HG03108 (cell line): ENCODE results near the gene ATG10.
"Not testable (repeated sequence)": the region's sequence is repeated elsewhere in the genome, so short reads cannot be mapped to it uniquely, and the experiment has no call there.

ENCODE experiments used
- ATAC-seq: cut with Tn5 transposase; IDR thresholded peaks from one replicate; pipeline ENCODE4 v1.9.1; 2021; ENCODE audit warnings: moderate library complexity; ENCODE audit not compliant: unreplicated experiment

Gene ATG10

DNA sequence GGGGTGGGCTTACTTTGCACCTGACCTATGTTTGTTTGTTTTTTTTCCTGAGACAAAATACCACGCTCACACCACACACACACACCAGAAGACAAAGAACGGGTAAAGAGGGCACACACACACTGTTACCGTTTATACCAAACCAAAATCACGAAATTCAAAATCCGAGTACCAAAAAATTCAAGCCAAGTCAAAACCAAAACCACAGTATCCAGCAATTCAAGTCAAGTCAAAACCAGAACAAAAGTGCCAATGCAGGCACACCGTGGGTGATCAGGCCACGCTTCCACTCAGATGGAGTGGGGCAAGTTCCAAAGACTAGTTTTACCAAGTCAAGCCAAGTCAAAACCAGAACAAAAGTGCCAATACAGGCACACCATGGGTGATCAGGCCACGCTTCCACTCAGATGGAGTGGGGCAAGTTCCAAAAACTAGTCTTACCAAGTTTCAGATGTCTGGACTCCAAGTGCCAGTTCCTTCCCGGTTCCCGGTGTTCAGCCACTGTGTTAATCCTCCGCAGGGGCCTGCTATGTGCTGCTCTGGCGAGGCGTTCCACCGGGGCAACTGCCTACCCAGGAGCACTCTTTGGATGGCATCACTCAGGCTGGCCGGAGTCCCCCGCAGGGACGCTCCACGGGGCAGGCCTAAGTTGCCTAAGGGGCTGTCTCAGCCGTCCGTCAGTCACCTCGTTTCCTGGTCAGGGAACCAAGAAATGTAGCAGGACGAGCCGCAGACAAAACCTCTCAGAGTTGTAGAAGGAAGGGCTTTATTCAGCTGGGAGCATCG, 300.9 kb downstream of the ATG10 start:
- not testable (repeated sequence) for ATAC-seq

DNA sequence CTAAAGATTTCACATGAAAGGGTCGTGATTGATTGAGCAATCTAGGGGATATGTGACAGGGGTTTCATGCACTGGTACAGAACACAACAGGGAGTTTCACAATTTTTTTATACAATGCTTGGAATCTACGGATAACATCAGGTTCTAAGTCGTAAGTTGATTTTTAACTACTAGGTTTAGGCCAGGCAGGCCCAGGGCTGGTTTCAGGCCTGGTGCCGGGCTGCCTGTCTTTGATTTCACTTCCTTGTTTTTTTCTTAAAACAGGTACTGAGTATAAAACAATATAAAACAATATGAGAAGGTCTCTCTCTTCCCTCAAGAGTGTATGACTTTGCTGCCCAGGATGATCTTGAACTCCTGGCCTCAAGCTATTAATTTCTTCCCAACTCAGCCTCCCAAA, 301.6 kb downstream of the ATG10 start:
- not testable (repeated sequence) for ATAC-seq

DNA sequence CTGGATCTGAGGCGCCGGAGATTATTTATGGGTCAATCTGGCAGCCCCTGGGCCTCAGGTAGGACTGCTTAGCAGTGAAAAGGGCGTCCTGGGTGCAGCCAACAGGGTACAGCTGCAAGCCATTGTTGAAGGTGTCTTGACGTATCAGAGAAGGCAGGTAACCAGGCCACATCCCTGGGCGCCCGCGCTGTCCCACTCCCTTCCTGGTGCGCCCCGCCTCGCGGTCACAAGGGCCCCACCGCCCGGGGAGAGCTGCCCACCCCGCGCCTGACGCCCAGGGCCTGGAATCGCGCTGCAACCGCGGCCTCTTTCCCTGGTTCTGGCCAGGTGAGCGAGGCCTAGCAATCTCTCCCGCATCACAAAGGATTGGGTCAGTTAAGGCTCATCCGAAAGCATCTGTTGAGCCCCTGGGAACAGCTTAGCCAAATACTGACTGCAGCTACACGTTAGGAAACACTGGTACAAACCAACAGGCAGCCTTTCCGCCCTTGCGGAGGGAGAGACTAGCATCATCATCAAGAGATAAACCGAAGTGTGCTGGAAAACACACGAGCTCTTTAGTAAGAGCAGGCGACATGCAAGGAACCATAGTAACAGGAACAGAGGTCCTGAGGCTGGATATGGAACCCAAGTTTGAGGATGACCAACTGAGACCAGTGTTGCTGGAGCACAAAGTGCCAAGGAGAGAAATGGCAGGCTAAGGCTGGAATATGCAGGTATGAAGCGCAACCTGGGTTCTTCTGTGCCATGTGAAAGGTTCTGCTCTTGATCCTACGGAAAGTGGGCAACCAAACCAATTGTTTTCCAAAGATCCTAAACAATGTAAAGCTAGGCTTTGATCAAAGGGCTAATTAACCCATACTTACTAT, 302.8 kb downstream of the ATG10 start:
- ATAC-seq, result no peak

DNA sequence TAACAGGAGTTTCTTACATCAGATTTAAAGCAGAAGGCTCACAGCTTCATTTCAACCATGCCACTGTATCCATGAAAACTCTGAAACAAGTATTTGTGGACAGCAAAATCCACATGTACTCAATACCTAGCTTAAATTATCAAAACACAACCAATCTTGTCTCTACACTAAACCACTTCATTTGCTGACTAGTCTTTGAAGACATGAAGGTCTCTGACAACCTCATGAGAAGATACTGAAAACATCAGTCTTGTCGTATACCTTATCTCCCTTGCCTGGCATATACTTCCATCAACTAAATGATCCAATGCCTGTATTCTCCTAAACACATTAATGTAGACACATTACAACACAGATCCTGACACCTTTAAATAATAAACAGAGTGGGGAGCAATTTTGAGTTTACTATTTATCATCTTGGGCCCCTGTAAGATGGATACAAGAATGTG, 303.4 kb downstream of the ATG10 start:
- no peak for ATAC-seq

DNA sequence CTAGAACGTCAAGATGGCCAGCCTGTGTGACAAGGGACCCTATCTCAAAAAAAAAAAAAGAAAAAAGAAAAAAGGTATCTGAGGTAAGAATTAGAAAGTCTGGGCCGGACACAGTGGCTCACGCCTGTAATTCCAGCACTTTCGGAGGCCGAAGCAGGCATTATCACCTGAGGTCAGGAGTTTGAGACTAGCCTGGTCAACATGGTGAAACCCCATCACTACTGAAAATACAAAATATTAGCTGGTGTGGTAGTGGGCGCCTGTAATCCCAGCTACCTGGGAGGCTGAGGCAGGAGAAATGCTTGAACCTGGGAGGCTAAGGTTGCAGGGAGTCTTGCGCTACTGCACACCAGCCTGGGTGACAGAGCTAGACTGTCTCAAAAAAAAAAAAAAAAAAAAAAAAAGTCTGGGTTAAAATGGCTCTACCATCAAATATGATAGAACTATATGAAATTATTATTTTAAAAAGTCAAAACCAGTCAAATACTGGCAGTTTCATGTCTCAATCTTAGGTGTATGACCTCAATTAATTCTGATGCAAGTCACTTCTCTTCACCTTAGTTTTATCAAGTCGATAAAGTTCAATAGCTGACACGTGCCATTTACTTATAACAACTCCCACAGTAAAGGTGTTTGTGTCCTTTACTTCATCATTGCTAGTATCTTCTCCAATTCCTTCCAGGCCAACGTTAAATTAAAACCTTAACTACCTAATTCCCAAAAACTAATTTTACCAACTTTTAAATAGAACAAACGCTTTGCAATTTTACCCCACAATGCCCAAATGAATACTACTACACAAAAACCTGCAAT, 305.2 kb downstream of the ATG10 start:
- no peak for ATAC-seq

DNA sequence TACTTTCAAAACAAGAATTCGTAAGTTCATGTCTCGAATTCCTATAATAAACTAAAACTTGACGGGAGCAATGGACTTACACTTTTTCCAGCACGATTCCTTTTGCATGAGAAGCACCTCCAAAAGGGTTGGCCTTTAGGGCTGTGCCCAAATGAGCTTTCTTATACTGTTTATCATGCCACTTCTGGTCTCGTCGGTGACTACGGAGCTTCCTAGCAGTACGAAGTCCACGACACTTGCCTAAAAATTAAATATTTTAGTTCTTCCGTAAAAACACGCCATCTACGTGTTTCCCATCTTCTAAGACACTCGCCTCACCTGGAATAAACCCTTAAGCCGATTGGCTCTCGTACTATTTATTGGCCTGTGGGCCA, 305.8 kb downstream of the ATG10 start:
- no peak for ATAC-seq

DNA sequence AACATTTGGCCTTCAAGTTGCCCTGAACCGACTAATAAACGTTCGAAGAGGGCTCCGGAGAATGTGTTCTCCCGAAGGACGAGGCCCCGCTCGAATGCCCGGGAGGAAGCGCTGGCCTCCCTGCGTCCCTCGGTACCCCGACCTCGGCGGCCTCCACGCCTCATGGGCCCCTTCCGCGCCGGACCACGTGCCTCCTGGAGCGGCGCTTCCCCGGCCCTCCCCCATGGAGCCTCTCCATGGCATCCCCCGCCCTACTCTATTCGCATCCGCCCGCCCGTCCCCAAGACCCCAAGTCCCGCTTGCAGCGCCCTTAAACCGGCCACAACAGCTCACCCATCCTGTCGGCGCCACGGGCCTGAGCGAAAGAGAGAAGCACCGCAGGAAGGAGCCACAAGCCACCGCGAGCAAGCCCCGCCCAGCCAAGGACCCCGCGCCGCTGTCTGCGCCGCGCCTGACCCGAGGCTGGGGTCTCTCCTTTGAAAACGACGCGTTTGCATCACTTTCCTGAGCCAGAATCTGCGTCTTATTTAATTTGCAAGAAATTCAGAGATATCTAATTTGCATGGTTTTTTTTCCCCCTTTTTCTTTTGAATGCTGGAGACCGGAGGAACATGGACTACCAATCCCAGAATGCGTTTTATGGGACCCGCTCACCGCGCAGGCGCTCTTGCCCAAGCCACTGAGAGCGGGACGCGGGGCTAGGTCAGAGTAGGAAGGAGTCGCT, 306.3 kb downstream of the ATG10 start, which contains the start of gene RPS23:
Gene RPS23, minus strand, starts transcription at position 368 of the 724 bp plus-strand sequence. Its CDS starts 31 bp downstream, at position 337.
- peak; percentile 94 for ATAC-seq

DNA sequence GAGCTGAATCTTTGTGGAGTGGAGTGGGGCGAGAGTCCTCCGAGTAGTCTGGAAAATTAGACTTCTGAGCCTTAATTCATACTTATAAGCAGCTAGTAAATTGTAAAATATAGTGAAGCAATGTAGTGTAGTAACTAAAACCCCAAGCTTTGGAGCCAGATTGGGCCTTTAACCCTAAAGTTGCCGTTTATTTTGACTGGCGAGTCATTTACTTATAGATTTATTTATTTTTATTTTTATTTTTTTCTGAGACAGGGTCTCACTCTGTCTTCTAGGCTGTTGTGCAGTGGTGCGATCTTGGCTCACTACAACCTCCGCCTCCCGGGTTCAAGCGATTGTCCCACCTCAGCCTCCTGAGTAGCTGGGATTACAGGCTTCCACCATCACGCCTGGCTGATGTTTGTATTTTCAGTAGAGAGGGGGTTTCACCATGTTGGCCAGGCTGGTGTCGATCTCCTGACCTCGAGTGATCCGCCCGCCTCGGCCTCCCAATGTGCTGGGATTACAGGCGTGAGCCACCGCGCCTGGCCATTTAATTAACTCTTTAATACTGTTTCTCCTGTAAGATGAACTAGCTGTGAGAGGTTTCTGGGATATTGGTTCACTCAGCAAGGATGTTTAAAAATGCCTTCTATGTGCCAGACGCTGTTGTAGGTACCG, 307.0 kb downstream of the ATG10 start:
- no peak for ATAC-seq

DNA sequence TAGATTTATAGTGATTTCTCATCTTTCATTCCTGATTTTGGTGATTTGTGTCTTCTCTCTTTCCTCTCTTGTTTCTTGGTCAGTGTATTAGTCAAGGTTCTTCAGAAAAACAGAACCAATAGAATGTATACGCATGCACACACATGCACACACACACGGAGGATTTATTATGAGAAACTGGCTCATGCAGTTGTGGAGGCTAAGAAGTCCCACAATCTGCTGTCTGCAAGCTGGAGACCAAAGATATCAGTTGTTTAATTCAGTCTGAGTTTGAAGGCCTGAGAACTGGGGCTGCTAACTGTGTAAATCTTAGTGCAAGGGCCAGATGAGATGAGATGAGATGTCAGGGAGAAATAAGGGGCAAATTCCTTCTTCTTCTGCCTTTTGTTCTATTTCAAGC, 312.1 kb downstream of the ATG10 start:
- ATAC-seq, result no peak

DNA sequence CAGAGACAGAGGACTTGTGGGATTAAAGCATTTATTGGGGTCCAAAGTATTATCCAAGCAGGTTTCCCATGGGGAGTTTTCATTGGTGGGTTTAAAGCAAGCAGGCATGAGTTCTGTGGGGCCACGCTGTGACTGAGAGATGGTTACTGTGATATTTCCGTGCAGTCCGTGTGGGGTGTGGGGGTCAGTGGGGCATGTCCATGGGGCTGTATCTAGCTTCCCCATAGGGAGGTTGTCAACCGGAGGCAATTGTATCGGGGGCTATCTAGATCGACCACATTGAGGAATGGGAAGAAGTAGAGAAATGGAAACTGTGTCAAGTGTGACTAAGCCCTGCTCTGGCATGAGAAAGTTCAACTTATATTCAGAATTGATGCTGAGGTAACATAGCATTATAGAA, 313.4 kb downstream of the ATG10 start:
- ATAC-seq, result no peak

DNA sequence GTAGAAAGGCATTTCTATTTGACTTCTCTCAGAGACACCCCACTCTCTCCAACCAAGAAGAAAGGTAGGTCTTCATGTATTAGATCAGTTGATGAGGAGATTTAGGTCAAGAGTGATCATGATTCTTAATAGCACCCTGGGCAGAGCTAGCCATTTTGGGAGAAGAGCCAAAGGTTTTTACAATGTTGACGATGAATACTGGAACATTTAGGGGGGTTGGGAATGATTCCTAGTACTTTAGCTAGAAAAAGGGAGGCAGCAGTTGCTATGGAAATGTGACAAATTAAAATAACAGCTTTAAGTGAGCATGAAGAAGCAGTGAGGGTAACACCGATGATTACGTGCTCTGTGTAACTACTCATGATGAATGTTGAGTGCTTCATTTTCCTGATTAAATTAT, 315.8 kb downstream of the ATG10 start:
- ATAC-seq, result no peak

DNA sequence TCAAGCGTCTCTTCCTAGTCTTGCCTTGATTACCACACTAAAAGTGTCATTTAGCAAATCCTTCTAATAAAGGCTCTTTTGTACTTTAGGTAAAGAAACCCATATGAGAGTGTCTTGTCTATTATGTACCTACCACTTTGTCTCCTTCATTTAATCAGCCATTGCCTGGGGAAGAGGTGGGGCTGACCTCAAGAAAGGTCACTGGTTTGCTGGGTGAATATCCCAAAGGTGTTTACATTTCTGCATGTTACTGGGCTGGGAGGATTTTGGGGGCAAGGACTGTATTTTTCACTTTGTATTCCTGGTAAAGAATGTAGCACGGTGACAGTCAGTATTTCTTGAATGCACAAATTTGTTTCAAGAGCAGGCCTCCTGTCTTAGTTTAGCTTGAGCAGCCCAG, 318.2 kb downstream of the ATG10 start:
- no peak for ATAC-seq

DNA sequence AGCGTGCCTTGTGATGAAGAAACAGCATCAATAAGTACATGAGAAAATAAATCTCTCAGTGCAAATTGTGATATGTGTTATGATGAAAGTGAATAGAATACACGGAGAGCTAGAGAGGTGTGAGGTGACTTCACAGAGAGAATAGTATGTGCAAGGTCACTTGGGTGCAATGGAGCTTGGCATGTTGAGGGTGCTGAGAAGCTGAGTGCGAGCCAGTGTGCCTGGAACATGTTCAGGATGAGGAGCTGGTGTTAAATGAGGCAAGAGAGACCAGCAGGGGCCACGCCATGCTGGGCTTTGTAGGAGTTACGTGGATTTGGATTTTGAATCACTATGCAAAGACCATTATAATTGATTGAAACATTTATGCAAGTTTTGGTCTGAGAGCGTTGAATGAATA, 319.1 kb downstream of the ATG10 start:
- ATAC-seq, result no peak

DNA sequence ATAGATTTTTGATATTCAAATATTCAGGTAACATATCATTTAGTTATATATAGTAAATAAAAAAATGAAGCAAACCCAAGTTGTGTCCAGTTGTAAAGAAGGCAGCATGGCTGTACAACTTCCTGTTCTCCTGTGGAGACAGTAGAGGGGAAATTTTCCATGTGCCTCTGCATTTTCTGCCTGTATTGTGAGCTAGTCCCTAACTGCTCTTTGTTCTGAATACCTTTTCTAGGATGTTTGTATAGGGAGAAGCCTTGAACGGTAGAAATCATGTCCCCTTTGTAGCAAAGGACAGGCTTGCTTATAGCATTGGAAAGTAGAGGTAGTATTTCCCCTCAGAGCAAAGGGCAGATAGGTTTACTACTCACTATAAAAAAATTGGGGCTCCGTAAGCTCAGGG, 319.6 kb downstream of the ATG10 start:
- no peak for ATAC-seq

DNA sequence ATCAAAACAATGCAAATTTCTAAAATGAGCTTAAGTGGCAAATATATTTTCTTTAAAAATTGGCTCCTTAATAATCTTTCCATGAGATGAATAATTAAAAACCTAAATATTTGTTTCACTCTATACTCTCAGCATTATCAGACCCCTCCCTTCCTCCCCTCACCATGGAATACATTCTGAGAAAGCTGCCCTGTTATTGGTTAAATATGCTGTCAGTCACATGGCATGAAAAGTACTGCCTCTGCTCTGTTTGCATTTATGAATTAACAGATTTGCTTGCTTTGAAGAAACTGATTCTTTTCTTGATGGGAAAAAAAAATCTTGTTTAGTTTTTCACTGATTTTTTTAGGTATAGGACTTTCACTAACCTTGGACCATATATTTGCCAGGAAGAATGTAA, 323.3 kb downstream of the ATG10 start:
- ATAC-seq, result no peak

DNA sequence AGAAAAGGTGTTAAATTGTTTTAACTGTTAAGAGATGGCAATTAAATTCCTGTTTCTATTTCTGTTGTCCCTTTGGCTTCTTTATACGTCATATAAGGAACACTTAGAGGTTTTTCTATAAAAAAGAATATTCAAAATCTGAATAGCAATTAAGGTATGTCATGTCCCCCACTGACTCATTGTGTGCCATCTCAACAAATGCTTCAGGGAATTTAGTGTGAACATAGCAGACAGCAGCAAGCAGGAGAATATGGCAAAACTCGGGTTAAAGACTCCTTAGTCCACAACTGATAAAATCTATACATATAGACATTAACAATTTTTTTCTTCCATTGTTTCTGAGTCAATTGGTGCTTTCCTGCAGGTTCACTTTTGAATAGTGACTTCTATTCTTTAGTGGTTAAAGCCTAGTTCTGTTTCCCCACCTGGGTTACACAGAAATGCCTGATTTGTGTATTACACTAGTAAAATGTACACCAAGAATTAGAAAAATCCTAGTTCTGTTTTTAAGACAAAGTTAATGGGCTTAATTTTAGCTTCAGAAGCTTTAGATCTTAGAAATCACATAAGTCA, 324.2 kb downstream of the ATG10 start:
- ATAC-seq, result no peak

DNA sequence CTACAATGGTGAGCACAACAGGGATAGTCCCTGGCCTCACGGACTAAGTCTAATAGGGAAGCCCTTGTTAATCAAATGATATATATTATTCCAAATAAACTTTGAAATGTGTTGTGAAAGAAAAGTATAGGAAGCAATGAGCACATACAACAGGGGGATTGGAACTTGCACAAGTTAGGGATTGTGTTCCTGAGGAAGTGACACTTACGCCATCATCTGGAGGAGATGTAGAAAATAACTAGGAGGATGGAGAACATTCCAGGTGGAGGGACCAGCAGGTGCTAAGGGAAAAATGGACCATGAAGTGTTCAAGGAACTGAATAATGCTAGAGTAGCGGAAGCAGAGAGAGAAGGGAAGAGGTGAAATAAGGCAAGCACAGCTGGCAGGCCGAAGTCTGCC, 325.1 kb downstream of the ATG10 start:
- no peak for ATAC-seq

DNA sequence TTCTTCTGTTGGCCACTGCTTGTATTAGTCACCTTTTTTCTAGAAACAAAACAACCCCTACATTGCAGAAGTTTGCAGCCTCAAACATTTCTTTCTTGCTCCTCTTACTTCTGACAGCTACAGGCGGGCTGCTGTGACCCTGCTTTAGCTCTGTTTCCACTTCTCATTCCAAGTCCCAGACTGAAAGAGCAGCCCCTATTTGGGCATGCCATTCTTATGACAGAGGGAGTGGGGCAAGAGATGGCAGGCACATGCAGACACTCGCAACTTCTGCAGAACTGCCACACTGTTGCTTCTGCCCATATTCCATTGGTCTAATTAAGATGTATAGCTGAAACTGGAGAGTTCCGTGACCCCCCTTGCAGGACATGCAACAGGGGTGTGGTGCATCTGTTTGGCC, 325.9 kb downstream of the ATG10 start:
- no peak for ATAC-seq

DNA sequence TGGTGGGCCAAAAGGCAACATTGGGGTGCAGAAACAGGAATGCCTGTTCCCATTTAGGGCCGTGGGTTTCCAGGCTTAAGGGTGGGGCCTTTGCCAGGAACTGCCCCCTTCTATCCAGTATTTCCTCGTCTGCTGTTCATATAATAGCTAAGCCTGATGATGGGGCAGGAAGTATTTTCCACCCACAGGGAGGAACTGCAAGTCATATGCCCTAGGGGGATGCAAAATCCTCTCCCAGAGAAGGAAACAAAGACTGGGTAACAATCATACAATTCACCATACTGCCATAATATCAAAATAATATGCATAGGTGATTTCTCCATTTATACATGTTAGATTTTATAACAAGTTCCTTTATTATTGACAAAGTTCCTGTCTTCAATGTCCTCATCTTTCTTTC, 326.8 kb downstream of the ATG10 start:
- no peak for ATAC-seq

DNA sequence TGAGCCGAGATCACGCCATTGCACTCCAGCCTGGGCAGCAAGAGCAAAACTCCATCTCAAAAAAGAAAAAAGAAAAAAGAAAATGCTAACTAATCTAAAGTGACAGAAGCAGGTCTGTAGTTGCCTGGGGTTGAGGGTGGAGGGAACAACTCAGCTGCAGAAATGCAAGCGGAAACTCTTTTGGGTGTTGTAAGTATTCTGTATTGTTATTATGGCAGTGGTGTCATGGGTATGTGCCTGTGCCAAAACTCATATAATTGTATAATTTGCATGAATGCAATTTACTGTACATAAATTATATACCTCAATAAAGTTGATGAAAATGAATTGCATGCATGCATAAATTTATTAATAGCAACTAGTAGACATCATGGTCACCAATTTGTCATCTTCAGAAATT, 329.4 kb downstream of the ATG10 start:
- no peak for ATAC-seq
